Neural progenitor cell (in vitro differentiated cells): Measurements from ENCODE around the gene NLRC3. TPM values are rescaled to one million over a fixed set of nuclear protein-coding genes. Genes with fewer than 3 reads are reported as not detected.

Source experiments
- DNase-seq: peaks from one replicate; pipeline ENCODE4 v3.0.0-alpha.2; 2016; ENCODE audit warnings: low spot score
- H2AFZ ChIP-seq: fragments of 200-600 bp; sonication (generic); replicated peaks from 2 replicates; pipeline ENCODE4 v1.6.1; 2016; ENCODE audit warnings: antibody characterized with exemption
- H3F3A ChIP-seq: fragments of 200-600 bp; sonication (generic); 2 replicates; pipeline ENCODE4 v1.6.1; 2016; ENCODE audit warnings: antibody characterized with exemption, low read depth
- H3K27ac ChIP-seq: fragments of 200-600 bp; sonication (generic); 2 replicates; pipeline ENCODE4 v1.5.1; 2016; ENCODE audit warnings: mild to moderate bottlenecking
- H3K27me3 ChIP-seq: fragments of 200-600 bp; sonication (generic); 2 replicates; pipeline ENCODE4 v1.6.1; 2016; ENCODE audit warnings: mild to moderate bottlenecking, moderate library complexity
- H3K36me3 ChIP-seq: fragments of 200-600 bp; sonication (generic); 2 replicates; pipeline ENCODE4 v1.5.1; 2016
- H3K4me1 ChIP-seq: fragments of 200-600 bp; sonication (generic); 2 replicates; pipeline ENCODE4 v1.6.1; 2016; ENCODE audit warnings: mixed run types
- H3K4me2 ChIP-seq: fragments of 200-600 bp; sonication (generic); 2 replicates; pipeline ENCODE4 v1.6.1; 2016
- H3K4me3 ChIP-seq: fragments of 200-600 bp; sonication (generic); 2 replicates; pipeline ENCODE4 v1.5.1; 2016
- H3K79me2 ChIP-seq: fragments of 200-600 bp; sonication (generic); 2 replicates; pipeline ENCODE4 v1.6.1; 2016; ENCODE audit warnings: low read depth
- H3K9ac ChIP-seq: fragments of 200-600 bp; sonication (generic); 2 replicates; pipeline ENCODE4 v1.6.1; 2016
- H3K9me3 ChIP-seq: fragments of 200-600 bp; sonication (generic); 2 replicates; pipeline ENCODE4 v1.5.1; 2016; ENCODE audit warnings: low read depth
- H4K20me1 ChIP-seq: fragments of 200-600 bp; sonication (generic); 2 replicates; pipeline ENCODE4 v1.6.1; 2016; ENCODE audit warnings: low read depth
- H3K27ac Mint-ChIP-seq: 3 replicates; pipeline ENCODE4 v1.8.0; 2021; ENCODE audit warnings: mixed read lengths
- H3K27me3 Mint-ChIP-seq: 2 replicates; pipeline ENCODE4 v1.8.0; 2022; ENCODE audit warnings: low read depth, mild to moderate bottlenecking, inconsistent platforms, moderate library complexity, mixed read lengths; ENCODE audit not compliant: insufficient read depth
- H3K36me3 Mint-ChIP-seq: 3 replicates; pipeline ENCODE4 v1.8.0; 2021; ENCODE audit warnings: mixed read lengths
- H3K4me1 Mint-ChIP-seq: 3 replicates; pipeline ENCODE4 v1.8.0; 2021; ENCODE audit warnings: mixed read lengths
- H3K4me3 Mint-ChIP-seq: 3 replicates; pipeline ENCODE4 v1.8.0; 2021; ENCODE audit warnings: mild to moderate bottlenecking, moderate library complexity, mixed read lengths
- H3K9me3 Mint-ChIP-seq: 3 replicates; pipeline ENCODE4 v1.8.0; 2020; ENCODE audit warnings: mixed read lengths
- CTCF ChIP-seq: fragments of 200-600 bp; sonication (generic); IDR thresholded peaks from 2 replicates; pipeline ENCODE4 v1.5.1; 2017; ENCODE audit warnings: antibody characterized with exemption, mild to moderate bottlenecking
- EZH2 ChIP-seq: fragments of 200-600 bp; sonication (generic); IDR thresholded peaks from 2 replicates; pipeline ENCODE4 v1.6.1; 2017; ENCODE audit warnings: antibody characterized with exemption, mild to moderate bottlenecking, moderate library complexity
- EZH2phosphoT487 ChIP-seq: fragments of 200-600 bp; sonication (generic); IDR thresholded peaks from 2 replicates; pipeline ENCODE4 v1.6.1; 2017; ENCODE audit warnings: antibody characterized with exemption
- total RNA-seq: library from RNA; depleted of rRNA; stranded (reverse); fragments of >200 nt; gene quantifications from 2 replicates; pipeline ENCODE4 v1.2.3, GENCODE V29; 2015; ENCODE audit warnings: low replicate concordance

The NLRC3 gene
- total RNA-seq, 1 donor from 2014 or later: not detected

GRCh38 chr16:3542601-3543373, 34.4 kb downstream of the NLRC3 start:
- peaks cover 18% of the 10 kb centered on the region for H3F3A ChIP-seq
- Mint-ChIP-seq H3K27ac (no peak overlapping the region), H3K9me3 (no peaks in the 10 kb centered on the region), H3K4me1 (peaks cover 14% of the 10 kb centered on the region), H3K4me3 (no peak overlapping the region), H3K27me3 (peaks cover 2% of the 10 kb centered on the region), H3K36me3 (peaks cover 7% of the 10 kb centered on the region)
- no peaks in the 10 kb centered on the region for H3K36me3 ChIP-seq
- DNase-seq: no peak
- H3K79me2 ChIP-seq: no peaks in the 10 kb centered on the region
- H3K4me2 ChIP-seq: no peak overlapping the region
- no peaks in the 10 kb centered on the region for H4K20me1 ChIP-seq
- no peaks in the 10 kb centered on the region for H3K9me3 ChIP-seq
- no peak overlapping the region for H3K4me3 ChIP-seq
- peaks cover 15% of the 10 kb centered on the region for H3K4me1 ChIP-seq
- H3K27ac ChIP-seq: no peak overlapping the region
- TF ChIP-seq EZH2phosphoT487 (no peak), EZH2 (no peak), CTCF (no peak)
- no peak overlapping the region for H3K9ac ChIP-seq
- no peaks in the 10 kb centered on the region for H3K27me3 ChIP-seq
- H2AFZ ChIP-seq: no peak overlapping the region

GRCh38 chr16:3541527-3542155, 35.6 kb downstream of the NLRC3 start:
- Mint-ChIP-seq H3K9me3 (no peaks in the 10 kb centered on the region), H3K4me1 (peaks cover 14% of the 10 kb centered on the region), H3K4me3 (no peak overlapping the region), H3K36me3 (peaks cover 7% of the 10 kb centered on the region), H3K27me3 (peaks cover 2% of the 10 kb centered on the region), H3K27ac (peak overlapping the region; percentile 31)
- Histone ChIP-seq H2AFZ (no peak overlapping the region), H3K4me1 (peaks cover 15% of the 10 kb centered on the region), H3K9me3 (no peaks in the 10 kb centered on the region), H4K20me1 (no peaks in the 10 kb centered on the region), H3K27me3 (no peaks in the 10 kb centered on the region), H3K9ac (no peak overlapping the region), H3K27ac (no peak overlapping the region), H3K36me3 (no peaks in the 10 kb centered on the region), H3K4me2 (peak overlapping the region; percentile 47), H3K4me3 (no peak overlapping the region), H3K79me2 (no peaks in the 10 kb centered on the region), H3F3A (peaks cover 18% of the 10 kb centered on the region)
- peak; percentile 67 for DNase-seq
- TF ChIP-seq CTCF (no peak), EZH2 (no peak), EZH2phosphoT487 (no peak)

- Mint-ChIP-seq H3K9me3 (no peaks in the 10 kb centered on the region), H3K27ac (no peak overlapping the region), H3K27me3 (no peaks in the 10 kb centered on the region), H3K4me1 (peaks cover 10% of the 10 kb centered on the region), H3K36me3 (peaks cover 24% of the 10 kb centered on the region), H3K4me3 (no peak overlapping the region)
- H3K4me2 ChIP-seq: no peak overlapping the region
- no peak for TF ChIP-seq CTCF
- no peak for TF ChIP-seq EZH2phosphoT487
- TF ChIP-seq EZH2: no peak
- H3K27me3 ChIP-seq: no peaks in the 10 kb centered on the region
- no peaks in the 10 kb centered on the region for H3K36me3 ChIP-seq
- H3K4me1 ChIP-seq: peaks cover 15% of the 10 kb centered on the region
- no peak for DNase-seq
- H3K27ac ChIP-seq: no peak overlapping the region
- no peak overlapping the region for H3K4me3 ChIP-seq
- no peaks in the 10 kb centered on the region for H3K79me2 ChIP-seq
- H3F3A ChIP-seq: peaks cover 18% of the 10 kb centered on the region
- no peaks in the 10 kb centered on the region for H4K20me1 ChIP-seq
- no peak overlapping the region for H2AFZ ChIP-seq
- no peaks in the 10 kb centered on the region for H3K9me3 ChIP-seq
- no peak overlapping the region for H3K9ac ChIP-seq
Measured at GRCh38 chr16:3538222-3538621, 39.0 kb downstream of the NLRC3 start.
